Measurements from ENCODE around the gene PCSK9.
"Not testable (repeated sequence)": the region's sequence is repeated elsewhere in the genome, so short reads cannot be mapped to it uniquely, and the experiment has no call there.

PCSK9 gene

GRCh38 chr1:55073187-55073916 is 34.0 kb downstream of the PCSK9 start:
- in situ Hi-C loops (cut with MboI; ENCODE audit: low sequenced_read_pairs), result no loop called here

- in situ Hi-C loops (cut with MboI; ENCODE audit: low sequenced_read_pairs), result no loop called here
These were observed 35.1 kb downstream of the PCSK9 start for GRCh38 chr1:55074455-55074854.

- in situ Hi-C loops (cut with MboI; ENCODE audit: low sequenced_read_pairs), result no loop called here
These were observed 37.0 kb downstream of the PCSK9 start for GRCh38 chr1:55076356-55076755.

- in situ Hi-C loops (cut with MboI; ENCODE audit: low sequenced_read_pairs), result no loop called here
These were observed 39.1 kb downstream of the PCSK9 start for GRCh38 chr1:55078470-55078869.

GRCh38 chr1:55079651-55080050 is 40.3 kb downstream of the PCSK9 start:
- in situ Hi-C loops (cut with MboI; ENCODE audit: low sequenced_read_pairs), result no loop called here

GRCh38 chr1:55081188-55081904 is 42.0 kb downstream of the PCSK9 start:
- in situ Hi-C loops (cut with MboI; ENCODE audit: low sequenced_read_pairs), result no loop called here

- in situ Hi-C loops (cut with MboI; ENCODE audit: low sequenced_read_pairs), result no loop called here
These were observed 42.6 kb downstream of the PCSK9 start for GRCh38 chr1:55081905-55082296.

GRCh38 chr1:55084257-55084656 is 44.9 kb downstream of the PCSK9 start:
- in situ Hi-C loops (cut with MboI; ENCODE audit: low sequenced_read_pairs), result no loop called here

- in situ Hi-C loops (cut with MboI; ENCODE audit: low sequenced_read_pairs), result no loop called here
These were observed 48.1 kb downstream of the PCSK9 start for GRCh38 chr1:55087439-55087838.

GRCh38 chr1:55088413-55088812 is 49.1 kb downstream of the PCSK9 start:
- in situ Hi-C loops (cut with MboI; ENCODE audit: low sequenced_read_pairs), result no loop called here

- in situ Hi-C loops (cut with MboI; ENCODE audit: low sequenced_read_pairs), result no loop called here
These were observed 50.3 kb downstream of the PCSK9 start for GRCh38 chr1:55089683-55090082.

GRCh38 chr1:55092475-55092874 is 53.1 kb downstream of the PCSK9 start:
- in situ Hi-C loops (cut with MboI; ENCODE audit: low sequenced_read_pairs), result no loop called here

- in situ Hi-C loops (cut with MboI; ENCODE audit: low sequenced_read_pairs), result no loop called here
These were observed 55.7 kb downstream of the PCSK9 start for GRCh38 chr1:55095095-55095494.

- in situ Hi-C loops (cut with MboI; ENCODE audit: low sequenced_read_pairs), result no loop called here
These were observed 64.5 kb downstream of the PCSK9 start for GRCh38 chr1:55103891-55104290.

- in situ Hi-C loops (cut with MboI; ENCODE audit: low sequenced_read_pairs), result no loop called here
These were observed 67.8 kb downstream of the PCSK9 start for GRCh38 chr1:55107101-55107500.

- in situ Hi-C loops (cut with MboI; ENCODE audit: low sequenced_read_pairs), result not testable (repeated sequence)
These were observed 69.7 kb downstream of the PCSK9 start for GRCh38 chr1:55109005-55109404.

Data from hTERT RPE-1 (cell line).